Stimulated activated CD4-positive, alpha-beta T cell treated with anti-CD3 and anti-CD28 coated beads, Interleukin-2, amount 100 ng/mL, for 4 hours (primary cell): ENCODE results near the gene ZNF136.

ENCODE experiments used
- DNase-seq: peaks from one replicate; pipeline ENCODE4 v3.0.0-alpha.2; 2020; ENCODE audit warnings: low read depth

The ZNF136 gene

GRCh38 chr19:12194827-12195731 is 32.2 kb downstream of the ZNF136 start:
- peak; percentile 78 for DNase-seq

GRCh38 chr19:12198136-12198535 is 35.2 kb downstream of the ZNF136 start:
- DNase-seq, result no peak

GRCh38 chr19:12199757-12200419 is 37.0 kb downstream of the ZNF136 start:
- DNase-seq, result no peak

GRCh38 chr19:12202250-12202649 is 39.4 kb downstream of the ZNF136 start:
- DNase-seq, result peak; percentile 58

- no peak for DNase-seq
Measured at GRCh38 chr19:12205296-12205695, 42.4 kb downstream of the ZNF136 start.

- no peak for DNase-seq
Measured at GRCh38 chr19:12208221-12208620, 45.3 kb downstream of the ZNF136 start.

- no peak for DNase-seq
Measured at GRCh38 chr19:12217332-12217731, 54.4 kb downstream of the ZNF136 start.

- no peak for DNase-seq
Measured at GRCh38 chr19:12222980-12223630, 60.2 kb downstream of the ZNF136 start.

GRCh38 chr19:12224676-12225075 is 61.8 kb downstream of the ZNF136 start:
- no peak for DNase-seq

GRCh38 chr19:12229990-12230389 is 67.1 kb downstream of the ZNF136 start:
- no peak for DNase-seq

GRCh38 chr19:12230751-12231733 is 68.1 kb downstream of the ZNF136 start:
- DNase-seq, result no peak

- DNase-seq, result no peak
Measured at GRCh38 chr19:12232961-12233360, 70.1 kb downstream of the ZNF136 start.

- no peak for DNase-seq
Measured at GRCh38 chr19:12237143-12237839, 74.4 kb downstream of the ZNF136 start.
